Measurements from ENCODE around the gene ANKZF1. TPM values are rescaled to one million over a fixed set of nuclear protein-coding genes. Genes with fewer than 3 reads are reported as not detected.

The ANKZF1 gene
- total RNA-seq, 1 donor from 2014 or later, result 64.3 TPM

DNA sequence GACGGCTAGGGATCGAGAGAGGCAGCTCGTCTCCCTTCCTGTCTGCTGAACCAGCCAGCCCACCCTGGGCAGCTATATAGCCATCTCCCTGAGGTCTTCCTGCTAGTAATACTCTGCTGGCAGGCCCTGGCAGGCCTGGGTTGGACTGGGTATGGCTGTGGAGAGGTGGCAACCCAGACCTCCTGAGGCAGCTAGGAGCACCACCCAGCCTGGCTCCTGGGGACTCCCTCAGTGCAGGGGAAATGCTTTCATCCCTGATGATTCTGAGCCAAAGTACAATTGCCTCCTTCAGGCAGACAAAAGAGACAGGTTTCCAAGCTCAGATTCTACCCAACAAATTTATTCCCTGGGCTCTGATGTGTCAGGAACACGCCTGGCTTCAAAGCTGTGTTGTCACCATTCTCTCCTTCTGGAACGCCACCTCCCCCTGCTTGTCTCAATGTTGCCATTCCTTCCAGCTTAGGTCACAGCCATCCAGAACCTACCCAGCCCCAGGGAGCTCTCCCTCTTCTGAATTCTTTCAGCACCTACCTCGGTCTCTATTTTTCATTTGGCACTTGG lies 44.8 kb downstream of the ANKZF1 start:
- Mint-ChIP-seq H3K27ac (peak overlapping the region; percentile 51), H3K4me1 (ENCODE audit: low read depth) (peaks cover 15% of the 10 kb centered on the region), H3K36me3 (ENCODE audit: insufficient read depth) (no peaks in the 10 kb centered on the region), H3K9me3 (ENCODE audit: low read depth) (no peaks in the 10 kb centered on the region), H3K27me3 (peaks cover 19% of the 10 kb centered on the region), H3K4me3 (ENCODE audit: low read depth) (no peak overlapping the region)
- TF ChIP-seq CTCF (IDR thresholded peaks at IDR 0.05; ENCODE audit: unreplicated experiment), result no peak
- no peak for DNase-seq (ENCODE audit: low spot score, unreplicated experiment)

GRCh38 chr2:219277703-219278654 lies 48.4 kb downstream of the ANKZF1 start:
- Mint-ChIP-seq H3K4me3 (ENCODE audit: low read depth) (peak overlapping the region; percentile 84), H3K4me1 (ENCODE audit: low read depth) (peaks cover 22% of the 10 kb centered on the region), H3K27ac (peak overlapping the region; percentile 98), H3K9me3 (ENCODE audit: low read depth) (no peaks in the 10 kb centered on the region), H3K27me3 (peaks cover 4% of the 10 kb centered on the region), H3K36me3 (ENCODE audit: insufficient read depth) (peaks cover 2% of the 10 kb centered on the region)
- peak; percentile 73 for DNase-seq (ENCODE audit: low spot score, unreplicated experiment)
- peak; percentile 99 for TF ChIP-seq CTCF (IDR thresholded peaks at IDR 0.05; ENCODE audit: unreplicated experiment)

- Mint-ChIP-seq H3K9me3 (ENCODE audit: low read depth) (no peaks in the 10 kb centered on the region), H3K4me3 (ENCODE audit: low read depth) (peak overlapping the region; percentile 84), H3K27me3 (peaks cover 4% of the 10 kb centered on the region), H3K4me1 (ENCODE audit: low read depth) (peaks cover 22% of the 10 kb centered on the region), H3K36me3 (ENCODE audit: insufficient read depth) (peaks cover 4% of the 10 kb centered on the region), H3K27ac (peak overlapping the region; percentile 98)
- no peak for DNase-seq (ENCODE audit: low spot score, unreplicated experiment)
- no peak for TF ChIP-seq CTCF (IDR thresholded peaks at IDR 0.05; ENCODE audit: unreplicated experiment)
Observed at GRCh38 chr2:219278655-219279150, 49.1 kb downstream of the ANKZF1 start.

DNA sequence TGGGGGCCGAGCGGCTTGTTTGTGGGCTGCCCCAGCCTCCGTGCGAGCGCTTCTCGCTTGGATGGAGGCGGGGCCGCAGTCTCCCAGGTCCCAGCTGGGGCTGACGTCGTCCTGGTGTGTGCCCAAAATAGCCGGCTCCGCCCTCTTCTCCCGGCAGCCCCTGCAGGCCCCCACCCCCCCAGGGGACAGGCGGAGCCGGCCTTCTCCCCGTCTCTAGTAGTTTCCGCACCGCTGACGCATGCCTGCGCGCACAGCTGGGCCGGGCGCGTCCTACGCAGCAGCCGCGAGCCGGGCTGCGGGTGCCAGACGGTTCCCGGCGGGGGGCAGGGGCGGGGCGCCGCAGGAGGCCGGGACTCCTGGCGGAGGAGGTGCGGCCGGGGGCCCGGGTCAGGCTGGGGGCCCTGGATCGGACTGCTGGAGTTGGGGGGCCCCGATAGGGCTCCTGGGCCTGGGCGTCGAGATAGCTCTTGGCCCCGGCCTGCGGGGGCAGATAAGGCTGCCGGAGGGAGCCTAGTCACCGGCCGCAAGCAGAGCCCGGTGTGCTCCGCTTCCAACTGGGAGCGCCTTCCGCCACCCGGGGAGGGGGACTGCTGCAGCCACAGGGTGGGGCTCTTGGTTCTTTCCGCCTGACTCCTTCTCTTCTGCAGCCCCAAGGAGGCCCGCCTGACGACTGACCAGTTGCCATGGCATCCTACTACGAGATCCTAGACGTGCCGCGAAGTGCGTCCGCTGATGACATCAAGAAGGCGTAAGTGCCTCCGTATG lies 49.7 kb downstream of the ANKZF1 start, which contains the start of gene DNAJB2:
TSS of gene DNAJB2 (plus strand) at position 216 of the 765 bp plus-strand sequence. CDS start at position 684, 468 bp downstream.
- peak within 1 kb of the TSS; percentile 84 for H3K4me3 Mint-ChIP-seq (ENCODE audit: low read depth)
- H3K4me1 Mint-ChIP-seq (ENCODE audit: low read depth), result peaks cover 22% of the 10 kb centered on the region
- TF ChIP-seq CTCF (IDR thresholded peaks at IDR 0.05; ENCODE audit: unreplicated experiment), result peak; percentile 22
- H3K27me3 Mint-ChIP-seq, result peaks cover 4% of the 10 kb centered on the region
- H3K36me3 Mint-ChIP-seq (ENCODE audit: insufficient read depth), result peaks cover 4% of the 10 kb centered on the region
- DNase-seq (ENCODE audit: low spot score, unreplicated experiment), result peak; percentile 91
- peak within 1 kb of the TSS; percentile 98 for H3K27ac Mint-ChIP-seq
- H3K9me3 Mint-ChIP-seq (ENCODE audit: low read depth), result no peaks in the 10 kb centered on the region

Data from progenitor cell of endocrine pancreas (in vitro differentiated cells).